T-cell (primary cell): ENCODE results near the gene KDM3A. TPM values are rescaled to one million over a fixed set of nuclear protein-coding genes. Genes with fewer than 3 reads are reported as not detected.
"Not testable (repeated sequence)": the region's sequence is repeated elsewhere in the genome, so short reads cannot be mapped to it uniquely, and the experiment has no call there.

ENCODE experiments used
- ATAC-seq, 4 experiments: fragments of 200-7000 bp in 3 of 4; fragments of 150-1000 bp in 1 of 4; cut with Tn5 transposase; replicated peaks in 1 of 4; 1 replicate in 3 of 4; 2 replicates in 1 of 4; pipeline ENCODE4 v1.10.0; 2021; ENCODE audit warnings: moderate library complexity in 3 of 4, mild to moderate bottlenecking in 2 of 4, moderate number of reproducible peaks in 1 of 4
- CTCF ChIA-PET, 2 donors: fragments of 300-600 bp; sonication (Branson Sonifier 250); formaldehyde crosslinking; loops; one replicate each; lab custom pipeline; 2022; ENCODE audit warnings: antibody characterized with exemption in 2 of 2; lab: Charles Lee
- POLR2A ChIA-PET, 2 donors: fragments of 300-600 bp; sonication (Branson Sonifier 250); formaldehyde crosslinking; loops; one replicate each; lab custom pipeline; 2022; ENCODE audit warnings: antibody characterized with exemption in 2 of 2; lab: Charles Lee
- DNase-seq, 35 experiments: peaks; one replicate each; pipeline versions ENCODE4 v3.0.0 to v3.0.0-alpha.2; 2013 to 2023
- H3K27ac ChIP-seq: one replicate; pipeline ENCODE4 v1.5.1; 2013; ENCODE audit warnings: low read length
- H3K27me3 ChIP-seq, 2 experiments: replicated peaks in 1 of 2; 1 replicate in 1 of 2; 2 replicates in 1 of 2; pipeline versions ENCODE4 v1.6.1 to v1.7.0; 2013; ENCODE audit warnings: low read length in 1 of 2, mixed read lengths in 1 of 2; ENCODE audit not compliant: control insufficient read depth in 2 of 2, insufficient read depth in 2 of 2; ENCODE audit errors: extremely low read depth in 1 of 2
- H3K36me3 ChIP-seq, 2 donors: 1 replicate in 1 of 2; 2 replicates in 1 of 2; pipeline versions ENCODE4 v1.6.1 to v1.7.0; 2013; ENCODE audit warnings: low read length in 1 of 2; ENCODE audit not compliant: control insufficient read depth in 2 of 2, insufficient read depth in 1 of 2; ENCODE audit errors: extremely low read depth in 1 of 2
- H3K4me1 ChIP-seq, 2 experiments: 1 replicate in 1 of 2; 2 replicates in 1 of 2; pipeline versions ENCODE4 v1.6.1 to v1.7.0; 2013; ENCODE audit warnings: low read length in 2 of 2, mixed read lengths in 1 of 2; ENCODE audit not compliant: insufficient read depth in 2 of 2, control insufficient read depth in 1 of 2; ENCODE audit errors: extremely low read depth in 1 of 2
- H3K4me3 ChIP-seq, 2 donors: 1 replicate in 1 of 2; 2 replicates in 1 of 2; pipeline versions ENCODE4 v1.5.1 to v1.7.0; 2013; ENCODE audit warnings: mild to moderate bottlenecking in 2 of 2, low read length in 1 of 2, moderate library complexity in 1 of 2; ENCODE audit not compliant: control insufficient read depth in 1 of 2; ENCODE audit errors: extremely low read depth in 1 of 2
- H3K9me3 ChIP-seq: 2 replicates; pipeline ENCODE4 v1.7.0; 2013
- H3K27ac Mint-ChIP-seq, 2 donors: one replicate each; pipeline ENCODE4 v1.8.0; 2020 to 2021; ENCODE audit warnings: mild to moderate bottlenecking in 2 of 2, mixed read lengths in 2 of 2
- H3K27me3 Mint-ChIP-seq, 2 donors: one replicate each; pipeline ENCODE4 v1.8.0; 2021 to 2022; ENCODE audit warnings: mixed read lengths in 2 of 2
- H3K36me3 Mint-ChIP-seq: one replicate; pipeline ENCODE4 v1.8.0; 2021; ENCODE audit warnings: mixed read lengths
- H3K4me1 Mint-ChIP-seq, 3 donors: one replicate each; pipeline ENCODE4 v1.8.0; 2020 to 2022; ENCODE audit warnings: mixed read lengths in 3 of 3, mild to moderate bottlenecking in 1 of 3
- H3K4me3 Mint-ChIP-seq, 3 donors: one replicate each; pipeline ENCODE4 v1.8.0; 2020 to 2022; ENCODE audit warnings: mild to moderate bottlenecking in 3 of 3, mixed read lengths in 3 of 3, moderate library complexity in 3 of 3
- H3K9me3 Mint-ChIP-seq, 3 donors: one replicate each; pipeline ENCODE4 v1.8.0; 2020 to 2022; ENCODE audit warnings: mixed read lengths in 3 of 3
- WGBS: methylation state at CpG from one replicate; pipeline ENCODE4 v1.1.5; 2013; ENCODE audit warnings: missing lambda C conversion rate; ENCODE audit not compliant: insufficient coverage; 5-methylcytosine and 5-hydroxymethylcytosine counted together
- total RNA-seq, 35 experiments: library from RNA in 6 of 35; stranded (reverse) in 6 of 35; fragments of 120-200 nt in 1 of 35; gene quantifications; one replicate each; pipeline versions ENCODE4 v1.2.1 to v1.2.4 and lab custom pipeline; 2013 to 2026

Gene KDM3A
- total RNA-seq, 5 donors from 2014 or later (not counting 1 experiment from before 2014, with no cell fraction given): 140 to 168 (median 145) TPM

DNA sequence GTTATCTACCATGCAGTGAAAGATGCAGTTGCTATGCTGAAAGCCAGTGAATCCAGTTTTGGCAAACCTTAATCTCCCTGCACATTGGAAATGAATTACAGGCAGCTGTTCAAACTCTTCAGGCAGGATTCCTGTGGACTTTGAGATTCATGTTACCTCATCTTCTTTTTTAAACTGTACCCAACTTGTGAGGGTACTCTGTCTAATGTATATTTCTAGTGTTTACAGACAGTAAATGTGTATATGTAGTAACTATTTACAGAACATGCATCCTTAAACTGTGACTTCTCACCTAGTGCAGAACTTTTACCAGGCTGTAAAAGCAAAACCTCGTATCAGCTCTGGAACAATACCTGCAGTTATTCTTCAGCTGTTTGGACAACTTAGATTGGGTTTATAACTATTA is 50.9 kb downstream of the KDM3A start:
- Mint-ChIP-seq H3K27ac (peak overlapping the region in 1 of 2 donors; percentile 68), H3K36me3 (peaks cover 84% of the 10 kb centered on the region), H3K27me3 (no peaks in the 10 kb centered on the region), H3K9me3 (peaks cover 0 to 5% (median 0%) of the 10 kb centered on the region in 3 donors), H3K4me3 (no peak overlapping the region), H3K4me1 (peaks cover 13 to 23% (median 23%) of the 10 kb centered on the region in 3 donors)
- no CpG with 5 or more reads among the region's 1 CpG for WGBS
- DNase-seq (no peak), ATAC-seq (no peak)
- Histone ChIP-seq H3K9me3 (no peaks in the 10 kb centered on the region), H3K4me1 (no peaks in the 10 kb centered on the region), H3K4me3 (no peak overlapping the region), H3K36me3 (peaks cover 23 to 84% of the 10 kb centered on the region in 2 donors), H3K27ac (no peak overlapping the region), H3K27me3 (no peaks in the 10 kb centered on the region)
- ChIA-PET POLR2A (interaction anchor here in 1 of 2 donors (0.6 kb wide), 1 partner anchor 24 kb away, joined by 3 read pairs; no protein-coding TSS in a partner anchor), CTCF (interaction anchor here in 1 of 2 donors (0.6 kb wide), 1 partner anchor 137 kb away, joined by 3 read pairs; no protein-coding TSS in a partner anchor)

GRCh38 chr2:86496391-86496790 is 55.2 kb downstream of the KDM3A start:
- H3K27me3 ChIP-seq, H3K27ac ChIP-seq, H3K4me3 Mint-ChIP-seq, POLR2A ChIA-PET, ATAC-seq, CTCF ChIA-PET, H3K4me3 ChIP-seq, H3K27me3 Mint-ChIP-seq, H3K4me1 ChIP-seq, H3K9me3 ChIP-seq, DNase-seq: not testable (repeated sequence)
- H3K36me3 ChIP-seq: peaks cover 13 to 73% of the 10 kb centered on the region in 2 donors
- H3K36me3 Mint-ChIP-seq: peaks cover 88% of the 10 kb centered on the region
- H3K9me3 Mint-ChIP-seq: peaks cover 10 to 29% (median 17%) of the 10 kb centered on the region in 3 donors
- WGBS: no CpG with 5 or more reads among the region's 3 CpGs
- H3K4me1 Mint-ChIP-seq: peaks cover 13 to 29% (median 25%) of the 10 kb centered on the region in 3 donors
- peak overlapping the region in 1 of 2 donors; percentile 58 for H3K27ac Mint-ChIP-seq

GRCh38 chr2:86498468-86499260 is 57.5 kb downstream of the KDM3A start:
- CTCF ChIA-PET: no interaction called here
- 100% methylated on average over 1 of the region's 3 CpGs for WGBS
- H3K36me3 Mint-ChIP-seq: peaks cover 97% of the 10 kb centered on the region
- peaks cover 10 to 68% of the 10 kb centered on the region in 2 donors for H3K36me3 ChIP-seq
- DNase-seq (no peak), ATAC-seq (no peak)
- peak overlapping the region in 1 of 2 donors; percentile 22 for H3K27ac Mint-ChIP-seq
- peaks cover 13 to 43% (median 20%) of the 10 kb centered on the region in 3 donors for H3K9me3 Mint-ChIP-seq
- H3K9me3 ChIP-seq: no peaks in the 10 kb centered on the region
- peaks cover 13 to 29% (median 22%) of the 10 kb centered on the region in 3 donors for H3K4me1 Mint-ChIP-seq
- H3K27me3 ChIP-seq: no peaks in the 10 kb centered on the region
- no peaks in the 10 kb centered on the region for H3K27me3 Mint-ChIP-seq
- POLR2A ChIA-PET: interaction anchor here in 1 of 2 donors (0.6 kb wide), 2 partner anchors 73 to 110 kb away, joined by 4 to 7 read pairs; no protein-coding TSS in a partner anchor
- no peaks in the 10 kb centered on the region for H3K4me1 ChIP-seq
- H3K27ac ChIP-seq: no peak overlapping the region
- no peak overlapping the region for H3K4me3 Mint-ChIP-seq
- no peak overlapping the region for H3K4me3 ChIP-seq

- DNase-seq (no peak), ATAC-seq (no peak)
- Mint-ChIP-seq H3K36me3 (peaks cover 96% of the 10 kb centered on the region), H3K4me1 (peaks cover 13 to 26% (median 19%) of the 10 kb centered on the region in 3 donors), H3K4me3 (no peak overlapping the region), H3K9me3 (peaks cover 13 to 43% (median 20%) of the 10 kb centered on the region in 3 donors), H3K27ac (no peak overlapping the region), H3K27me3 (no peaks in the 10 kb centered on the region)
- Histone ChIP-seq H3K4me3 (no peak overlapping the region), H3K9me3 (no peaks in the 10 kb centered on the region), H3K4me1 (no peaks in the 10 kb centered on the region), H3K27me3 (no peaks in the 10 kb centered on the region), H3K27ac (no peak overlapping the region), H3K36me3 (peaks cover 10 to 64% of the 10 kb centered on the region in 2 donors)
- POLR2A ChIA-PET: interaction anchor here in 1 of 2 donors (0.6 kb wide), 1 partner anchor 72 kb away, joined by 4 read pairs; no protein-coding TSS in a partner anchor
- WGBS: no CpG with 5 or more reads among the region's 6 CpGs
- CTCF ChIA-PET: no interaction called here
Measured at GRCh38 chr2:86499326-86499725, 58.2 kb downstream of the KDM3A start.

DNA sequence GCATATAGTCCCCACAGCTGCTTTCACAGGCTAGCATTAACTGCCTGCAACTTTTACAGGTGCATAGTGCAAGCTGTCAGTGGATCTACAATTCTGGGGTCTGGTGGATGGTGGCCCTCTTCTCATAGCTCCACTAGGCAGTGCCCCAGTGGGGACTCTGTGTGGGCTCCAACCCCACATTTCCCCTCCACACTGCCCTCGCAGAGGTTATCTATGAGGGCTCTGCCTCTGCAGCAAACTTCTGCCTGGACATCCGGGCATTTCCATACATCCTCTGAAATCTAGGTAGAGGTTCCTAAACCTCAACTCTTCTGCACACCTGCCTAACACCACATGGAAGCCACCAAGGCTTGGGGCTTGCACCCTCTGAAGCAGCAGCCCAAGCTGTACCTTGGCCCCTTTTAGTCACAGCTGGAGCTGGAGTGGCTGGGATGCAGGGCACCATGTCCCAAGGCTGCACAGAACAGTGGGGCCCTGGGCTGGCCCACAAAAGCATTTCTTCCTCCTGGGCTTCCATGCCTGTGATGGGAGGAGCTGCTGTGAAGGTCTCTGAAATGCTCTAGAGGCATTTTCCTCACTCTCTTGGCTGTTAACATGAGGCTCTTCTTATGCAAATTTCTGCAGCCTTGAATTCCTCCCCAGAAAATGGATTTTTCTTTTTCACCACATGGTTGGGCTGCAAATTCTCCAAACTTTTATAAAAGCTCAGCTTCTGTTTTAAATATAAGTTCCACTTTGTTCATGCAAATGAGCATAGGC is 59.3 kb downstream of the KDM3A start:
- H3K4me3 ChIP-seq: no peak overlapping the region
- H3K27ac ChIP-seq: no peak overlapping the region
- peak overlapping the region in 1 of 2 donors; percentile 6 for H3K27ac Mint-ChIP-seq
- no peak for DNase-seq
- no peak overlapping the region for H3K4me3 Mint-ChIP-seq
- ChIA-PET CTCF (no interaction called here), POLR2A (interaction anchor here in 1 of 2 donors (0.5 kb wide), 1 partner anchor 52 kb away, joined by 3 read pairs; no protein-coding TSS in a partner anchor)
- peaks cover 12 to 18% (median 12%) of the 10 kb centered on the region in 3 donors for H3K4me1 Mint-ChIP-seq
- peaks cover 95% of the 10 kb centered on the region for H3K36me3 Mint-ChIP-seq
- no peaks in the 10 kb centered on the region for H3K27me3 Mint-ChIP-seq
- no peaks in the 10 kb centered on the region for H3K4me1 ChIP-seq
- H3K9me3 Mint-ChIP-seq: peaks cover 13 to 42% (median 20%) of the 10 kb centered on the region in 3 donors
- H3K9me3 ChIP-seq: no peaks in the 10 kb centered on the region
- no peaks in the 10 kb centered on the region for H3K27me3 ChIP-seq
- H3K36me3 ChIP-seq: peaks cover 12 to 67% of the 10 kb centered on the region in 2 donors
- ATAC-seq: no peak
- 100% methylated on average over 1 of the region's 2 CpGs for WGBS

DNA sequence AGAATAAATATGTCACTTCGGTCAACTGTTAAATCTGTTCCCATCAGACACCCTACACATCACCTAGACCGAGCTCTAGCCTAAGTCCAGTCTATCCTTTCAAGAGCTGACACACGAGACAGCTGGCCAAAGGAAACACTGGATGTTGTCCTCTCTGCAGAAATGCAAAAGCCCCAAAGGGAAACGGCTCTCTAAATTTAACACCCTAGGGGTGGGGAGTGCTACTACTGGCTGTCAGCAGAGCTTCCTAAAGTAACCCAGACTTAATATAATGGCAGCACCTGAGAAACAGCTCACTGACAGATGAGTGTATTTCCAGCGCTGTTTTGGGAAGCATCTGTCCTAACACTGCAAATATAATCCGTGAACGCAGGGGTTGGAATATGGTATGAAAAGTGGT is 66.4 kb downstream of the KDM3A start:
- Histone ChIP-seq H3K4me3 (no peak overlapping the region), H3K4me1 (no peaks in the 10 kb centered on the region), H3K9me3 (no peaks in the 10 kb centered on the region), H3K27me3 (no peaks in the 10 kb centered on the region), H3K36me3 (peaks cover 5 to 63% of the 10 kb centered on the region in 2 donors), H3K27ac (no peak overlapping the region)
- no peak overlapping the region for H3K4me3 Mint-ChIP-seq
- peaks cover 0 to 11% (median 8%) of the 10 kb centered on the region in 3 donors for H3K4me1 Mint-ChIP-seq
- H3K27me3 Mint-ChIP-seq: no peaks in the 10 kb centered on the region
- ChIA-PET POLR2A (no interaction called here), CTCF (no interaction called here)
- H3K36me3 Mint-ChIP-seq: peaks cover 68% of the 10 kb centered on the region
- ATAC-seq: no peak
- no peak for DNase-seq
- peaks cover 0 to 5% (median 0%) of the 10 kb centered on the region in 3 donors for H3K9me3 Mint-ChIP-seq
- 100% methylated on average over 2 of the region's 7 CpGs for WGBS
- no peak overlapping the region for H3K27ac Mint-ChIP-seq
